ENCODE data around the gene RB1.
A peak's percentile ranks its signal among the peaks of the same experiment; 100 is the strongest.

RB1 gene

DNA sequence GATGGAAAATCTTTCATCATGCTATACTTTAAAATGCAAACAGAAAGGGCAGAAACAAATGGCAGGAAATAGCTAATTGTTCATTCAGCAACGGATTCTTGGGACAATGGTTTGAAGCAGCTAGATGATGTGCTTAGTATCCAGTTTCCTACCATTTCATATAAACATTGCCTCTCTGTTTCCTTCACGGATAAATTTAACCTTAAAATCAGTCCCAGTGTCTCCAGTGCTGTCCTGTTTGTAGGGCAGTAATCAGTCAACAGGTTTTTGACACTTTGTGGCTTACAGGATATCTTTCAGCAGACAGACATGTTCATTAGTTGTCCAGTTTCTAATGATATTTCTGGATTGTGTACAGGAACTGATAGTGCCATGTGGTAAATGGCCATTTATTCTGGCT lies 24.7 kb upstream of the RB1 start:
- H3K9me3 Mint-ChIP-seq (ENCODE audit: low read depth), result no peaks in the 10 kb centered on the region
- H3K27me3 Mint-ChIP-seq, result peaks cover 2% of the 10 kb centered on the region
- peaks cover 2% of the 10 kb centered on the region for H3K36me3 Mint-ChIP-seq
- H3K4me1 Mint-ChIP-seq (ENCODE audit: low read depth), result no peaks in the 10 kb centered on the region
- H3K27ac Mint-ChIP-seq, result no peak overlapping the region
- no peak overlapping the region for H3K4me3 Mint-ChIP-seq

DNA sequence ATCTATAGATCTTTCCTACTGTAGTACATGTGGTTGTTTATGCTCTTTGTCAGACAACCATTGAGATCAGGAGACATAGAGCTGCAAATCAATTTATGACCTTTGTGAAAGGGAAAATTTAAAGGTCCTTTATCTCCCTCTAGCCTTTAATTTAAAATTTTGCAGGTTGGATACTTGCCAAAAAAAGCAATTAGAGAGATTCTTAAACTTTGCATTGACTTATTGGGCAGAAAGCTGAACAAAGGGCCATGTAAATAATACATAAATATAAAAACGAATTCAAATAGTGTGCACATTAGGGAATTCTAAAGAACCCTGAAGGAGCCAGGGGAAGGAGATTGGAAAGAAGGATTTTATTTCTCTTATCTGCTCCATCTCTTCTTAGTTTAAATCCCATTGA lies 22.0 kb upstream of the RB1 start:
- no peak overlapping the region for H3K4me3 Mint-ChIP-seq
- H3K4me1 Mint-ChIP-seq (ENCODE audit: low read depth), result no peaks in the 10 kb centered on the region
- H3K9me3 Mint-ChIP-seq (ENCODE audit: low read depth), result no peaks in the 10 kb centered on the region
- H3K36me3 Mint-ChIP-seq, result peaks cover 5% of the 10 kb centered on the region
- peaks cover 2% of the 10 kb centered on the region for H3K27me3 Mint-ChIP-seq
- no peak overlapping the region for H3K27ac Mint-ChIP-seq

- Mint-ChIP-seq H3K9me3 (ENCODE audit: low read depth) (no peaks in the 10 kb centered on the region), H3K36me3 (no peaks in the 10 kb centered on the region), H3K27me3 (peaks cover 6% of the 10 kb centered on the region), H3K4me1 (ENCODE audit: low read depth) (peaks cover 5% of the 10 kb centered on the region), H3K27ac (no peak overlapping the region), H3K4me3 (no peak overlapping the region)
Measured at GRCh38 chr13:48291730-48292129, 11.8 kb upstream of the RB1 start.

DNA sequence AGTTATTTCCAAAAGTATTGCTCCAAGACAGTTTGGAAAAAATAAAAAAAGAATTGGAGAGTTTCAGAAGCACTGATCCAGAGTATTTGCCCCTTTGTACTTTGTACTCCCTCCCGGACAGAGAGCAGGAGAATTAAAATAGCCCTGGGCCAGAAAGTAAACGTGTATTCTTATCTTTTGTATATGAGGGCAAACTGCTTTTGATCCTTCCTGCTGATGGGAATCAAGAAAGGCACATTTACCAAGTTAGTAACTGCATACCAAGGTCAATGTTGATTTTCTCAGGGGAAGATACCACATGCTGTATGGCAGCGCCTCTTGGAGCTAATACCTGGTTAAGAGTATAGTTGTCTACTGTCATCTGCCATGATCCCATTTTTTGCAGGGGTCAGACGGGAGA lies 10.9 kb upstream of the RB1 start:
- H3K9me3 Mint-ChIP-seq (ENCODE audit: low read depth), result no peaks in the 10 kb centered on the region
- peaks cover 10% of the 10 kb centered on the region for H3K4me1 Mint-ChIP-seq (ENCODE audit: low read depth)
- no peak overlapping the region for H3K27ac Mint-ChIP-seq

GRCh38 chr13:48294653-48295052 lies 8.9 kb upstream of the RB1 start:
- H3K4me3 Mint-ChIP-seq, result no peak overlapping the region

More for the DNA sequence above, 10.9 kb upstream of the RB1 start:
- no peaks in the 10 kb centered on the region for H3K36me3 Mint-ChIP-seq
- peaks cover 6% of the 10 kb centered on the region for H3K27me3 Mint-ChIP-seq
- no peak overlapping the region for H3K4me3 Mint-ChIP-seq

GRCh38 chr13:48295271-48295670 lies 8.3 kb upstream of the RB1 start:
- Mint-ChIP-seq H3K27me3 (peaks cover 3% of the 10 kb centered on the region), H3K27ac (no peak overlapping the region), H3K4me1 (ENCODE audit: low read depth) (peaks cover 11% of the 10 kb centered on the region), H3K36me3 (no peaks in the 10 kb centered on the region), H3K4me3 (no peak overlapping the region), H3K9me3 (ENCODE audit: low read depth) (no peaks in the 10 kb centered on the region)

More at GRCh38 chr13:48294653-48295052, 8.9 kb upstream of the RB1 start:
- H3K9me3 Mint-ChIP-seq (ENCODE audit: low read depth), result no peaks in the 10 kb centered on the region
- H3K27me3 Mint-ChIP-seq, result peaks cover 3% of the 10 kb centered on the region
- H3K27ac Mint-ChIP-seq, result no peak overlapping the region
- peaks cover 11% of the 10 kb centered on the region for H3K4me1 Mint-ChIP-seq (ENCODE audit: low read depth)
- no peaks in the 10 kb centered on the region for H3K36me3 Mint-ChIP-seq

DNA sequence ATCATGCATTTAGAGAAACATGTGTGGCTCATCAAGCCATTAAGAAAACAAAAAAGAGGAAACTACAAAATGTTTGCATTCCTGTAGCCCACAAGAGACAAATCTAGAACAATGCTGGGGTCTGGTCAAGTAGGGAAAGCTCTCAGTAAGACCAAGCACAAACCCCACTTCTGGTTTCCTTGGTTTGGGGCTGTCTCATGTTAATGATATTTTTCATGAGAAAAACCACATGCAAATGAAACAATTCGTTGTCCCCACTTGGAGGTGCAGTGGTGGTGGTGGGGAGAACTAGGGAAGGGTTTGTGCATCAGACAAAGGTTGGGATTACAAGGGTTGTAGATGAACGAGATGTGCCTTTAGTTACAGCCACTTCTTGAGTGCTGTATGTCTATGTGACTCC lies 7.0 kb upstream of the RB1 start:
- Mint-ChIP-seq H3K9me3 (ENCODE audit: low read depth) (no peaks in the 10 kb centered on the region), H3K27me3 (no peaks in the 10 kb centered on the region), H3K4me3 (no peak overlapping the region), H3K4me1 (ENCODE audit: low read depth) (peaks cover 11% of the 10 kb centered on the region), H3K27ac (no peak overlapping the region), H3K36me3 (no peaks in the 10 kb centered on the region)

DNA sequence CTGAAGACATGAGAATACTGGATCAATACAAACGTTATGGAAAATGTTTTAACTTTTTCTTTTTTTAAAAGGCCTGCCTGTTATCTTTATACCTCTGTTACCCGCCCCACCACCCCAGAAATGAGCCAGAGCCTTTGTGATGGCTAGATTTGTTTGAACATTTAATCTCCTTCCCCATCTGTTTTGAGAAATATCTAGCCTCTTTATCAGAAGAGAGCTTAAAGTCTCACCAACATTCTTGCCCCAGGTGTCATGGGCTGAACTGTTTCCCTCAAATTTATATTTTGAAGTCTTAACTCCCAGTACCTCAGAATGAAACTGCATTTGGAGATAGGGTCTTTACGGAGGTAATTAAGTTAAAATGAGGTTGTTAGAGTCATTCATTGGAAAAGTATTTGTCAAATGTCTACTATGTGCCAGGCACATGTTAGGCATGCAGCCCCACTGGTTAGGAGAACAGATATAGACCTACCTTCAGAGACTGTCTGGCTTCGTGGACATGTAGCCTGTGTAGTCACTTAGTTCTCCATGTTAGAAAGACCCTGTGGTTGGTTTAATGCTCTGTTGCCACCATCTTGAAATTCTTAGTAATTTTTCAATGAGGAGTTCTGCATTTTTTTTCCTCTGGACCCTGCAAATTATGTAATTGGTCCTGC lies 6.3 kb upstream of the RB1 start:
- Mint-ChIP-seq H3K36me3 (no peaks in the 10 kb centered on the region), H3K4me1 (ENCODE audit: low read depth) (peaks cover 11% of the 10 kb centered on the region), H3K4me3 (no peak overlapping the region), H3K27ac (no peak overlapping the region), H3K27me3 (no peaks in the 10 kb centered on the region), H3K9me3 (ENCODE audit: low read depth) (no peaks in the 10 kb centered on the region)

DNA sequence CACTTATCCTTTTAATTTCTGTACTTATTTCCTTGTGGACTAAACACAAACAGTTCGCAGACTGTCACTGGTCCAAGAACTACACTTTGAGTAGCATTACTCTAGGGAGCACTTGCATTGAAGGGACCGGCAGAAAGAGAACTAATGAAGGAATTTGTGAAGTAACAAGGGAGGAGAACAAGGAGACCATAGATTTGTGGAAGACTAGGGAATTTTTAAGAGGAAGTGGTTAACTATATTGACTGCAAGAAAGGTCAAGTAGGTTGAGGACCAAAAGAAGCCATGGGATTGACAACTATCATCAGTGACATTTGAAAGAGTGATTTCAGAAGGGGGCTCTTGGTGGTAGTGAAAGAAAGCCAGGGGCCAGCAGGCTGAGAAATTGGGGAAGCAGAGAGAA lies 4.0 kb upstream of the RB1 start:
- H3K27me3 Mint-ChIP-seq, result no peaks in the 10 kb centered on the region
- H3K9me3 Mint-ChIP-seq (ENCODE audit: low read depth), result no peaks in the 10 kb centered on the region
- no peaks in the 10 kb centered on the region for H3K36me3 Mint-ChIP-seq
- H3K4me1 Mint-ChIP-seq (ENCODE audit: low read depth), result peaks cover 16% of the 10 kb centered on the region
- no peak overlapping the region for H3K4me3 Mint-ChIP-seq
- no peak overlapping the region for H3K27ac Mint-ChIP-seq

DNA sequence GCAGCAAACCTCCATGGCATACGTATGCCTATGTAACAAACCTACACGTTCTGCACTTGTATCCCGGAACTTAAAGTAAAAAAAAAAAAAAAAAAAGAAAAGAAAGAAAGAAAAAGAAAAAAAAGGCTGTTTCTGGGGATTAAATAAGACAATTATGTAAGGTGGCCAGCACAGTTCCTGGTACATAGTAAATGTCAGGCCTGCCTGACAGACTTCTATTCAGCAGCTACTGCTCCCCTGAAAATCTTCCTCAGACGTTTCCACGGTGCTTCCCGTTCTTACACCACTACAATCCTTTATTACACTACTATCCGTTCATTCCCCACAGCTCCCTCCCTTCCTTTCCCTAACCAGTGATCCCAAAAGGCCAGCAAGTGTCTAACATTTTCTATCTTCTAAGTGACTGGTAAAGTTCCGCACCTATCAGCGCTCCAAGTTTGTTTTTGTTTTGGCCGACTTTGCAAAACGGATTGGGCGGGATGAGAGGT lies 636 bp upstream of the RB1 start:
- Mint-ChIP-seq H3K27ac (peak overlapping the region; percentile 96), H3K9me3 (ENCODE audit: low read depth) (no peaks in the 10 kb centered on the region), H3K27me3 (no peaks in the 10 kb centered on the region), H3K36me3 (no peaks in the 10 kb centered on the region), H3K4me3 (peak overlapping the region; percentile 95), H3K4me1 (ENCODE audit: low read depth) (peaks cover 24% of the 10 kb centered on the region)

GRCh38 chr13:48304143-48304876 lies 759 bp downstream of the RB1 start:
- H3K27ac Mint-ChIP-seq, result peak overlapping the region; percentile 95
- H3K4me3 Mint-ChIP-seq, result peak overlapping the region; percentile 95
- H3K4me1 Mint-ChIP-seq (ENCODE audit: low read depth), result peaks cover 27% of the 10 kb centered on the region
- no peaks in the 10 kb centered on the region for H3K9me3 Mint-ChIP-seq (ENCODE audit: low read depth)
- H3K36me3 Mint-ChIP-seq, result no peaks in the 10 kb centered on the region
- no peaks in the 10 kb centered on the region for H3K27me3 Mint-ChIP-seq

DNA sequence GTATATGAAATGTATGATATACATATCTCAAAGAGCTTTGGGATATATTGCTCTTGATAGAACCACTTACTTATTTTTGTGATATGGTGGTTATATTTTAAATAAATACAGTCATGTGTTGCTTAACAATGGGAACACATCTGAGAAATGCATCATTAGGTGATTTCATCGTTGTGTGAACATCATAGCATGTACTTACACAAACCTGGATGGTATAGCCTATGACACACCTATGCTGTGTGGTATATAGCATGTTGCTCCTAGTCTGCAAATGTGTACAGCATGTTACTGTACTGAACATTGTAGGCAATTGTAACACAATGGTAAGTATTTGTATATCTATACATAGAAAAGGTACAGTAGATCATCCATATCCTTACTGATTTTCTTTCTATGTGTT lies 7.7 kb downstream of the RB1 start:
- no peaks in the 10 kb centered on the region for H3K36me3 Mint-ChIP-seq
- H3K9me3 Mint-ChIP-seq (ENCODE audit: low read depth), result no peaks in the 10 kb centered on the region
- no peak overlapping the region for H3K4me3 Mint-ChIP-seq
- H3K4me1 Mint-ChIP-seq (ENCODE audit: low read depth), result peaks cover 43% of the 10 kb centered on the region
- H3K27ac Mint-ChIP-seq, result no peak overlapping the region
- H3K27me3 Mint-ChIP-seq, result no peaks in the 10 kb centered on the region

GRCh38 chr13:48315969-48316650 lies 12.6 kb downstream of the RB1 start:
- no peaks in the 10 kb centered on the region for H3K27me3 Mint-ChIP-seq
- peaks cover 32% of the 10 kb centered on the region for H3K4me1 Mint-ChIP-seq (ENCODE audit: low read depth)
- no peak overlapping the region for H3K27ac Mint-ChIP-seq

DNA sequence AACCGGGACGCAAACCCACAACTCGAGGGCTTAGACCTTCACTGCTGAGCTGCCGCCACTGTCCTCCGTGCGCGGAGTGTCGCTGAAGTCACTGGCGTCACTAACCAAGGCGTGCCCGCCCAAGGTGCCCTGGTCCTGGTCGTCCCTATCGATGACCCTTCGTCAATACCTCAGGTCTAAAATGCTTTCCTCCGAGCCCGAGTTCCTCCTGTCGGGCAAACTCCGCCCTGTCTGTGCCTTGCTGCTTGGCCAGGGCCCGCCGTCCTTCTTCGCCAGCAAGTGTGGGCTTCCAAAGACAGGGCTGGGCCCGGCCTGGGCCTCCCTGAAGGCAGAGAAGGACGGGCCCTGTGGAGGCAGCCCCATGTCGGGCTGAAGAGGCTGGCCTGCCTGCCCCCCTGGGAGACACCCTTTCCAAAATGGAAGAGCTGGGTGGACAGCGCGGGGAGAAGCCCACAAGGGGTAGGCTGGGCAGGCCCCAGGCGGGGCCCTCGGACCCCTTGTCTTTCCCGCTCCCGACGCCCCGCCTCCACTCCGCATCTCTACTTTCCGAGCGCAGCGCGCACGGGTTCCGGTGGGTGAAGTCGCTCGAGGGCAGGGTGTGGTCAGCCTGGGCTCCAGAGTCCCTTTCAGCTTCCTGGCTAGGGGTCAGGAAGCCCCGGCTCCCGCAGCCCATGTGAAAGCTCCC lies 13.4 kb downstream of the RB1 start:
- Mint-ChIP-seq H3K4me3 (no peak overlapping the region), H3K36me3 (peaks cover 2% of the 10 kb centered on the region), H3K27me3 (no peaks in the 10 kb centered on the region), H3K9me3 (ENCODE audit: low read depth) (no peaks in the 10 kb centered on the region), H3K27ac (no peak overlapping the region), H3K4me1 (ENCODE audit: low read depth) (peaks cover 36% of the 10 kb centered on the region)

More at GRCh38 chr13:48315969-48316650, 12.6 kb downstream of the RB1 start:
- Mint-ChIP-seq H3K36me3 (no peaks in the 10 kb centered on the region), H3K4me3 (no peak overlapping the region), H3K9me3 (ENCODE audit: low read depth) (no peaks in the 10 kb centered on the region)
